DMS 273 treated with DMSO at 0.1 percent for 48 hours (cell line): ENCODE data around the gene RELN.

Experiments used
- DNase-seq: peaks from one replicate; lab custom pipeline; 2025; lab: John Stamatoyannopoulos, UW

Gene RELN

DNA sequence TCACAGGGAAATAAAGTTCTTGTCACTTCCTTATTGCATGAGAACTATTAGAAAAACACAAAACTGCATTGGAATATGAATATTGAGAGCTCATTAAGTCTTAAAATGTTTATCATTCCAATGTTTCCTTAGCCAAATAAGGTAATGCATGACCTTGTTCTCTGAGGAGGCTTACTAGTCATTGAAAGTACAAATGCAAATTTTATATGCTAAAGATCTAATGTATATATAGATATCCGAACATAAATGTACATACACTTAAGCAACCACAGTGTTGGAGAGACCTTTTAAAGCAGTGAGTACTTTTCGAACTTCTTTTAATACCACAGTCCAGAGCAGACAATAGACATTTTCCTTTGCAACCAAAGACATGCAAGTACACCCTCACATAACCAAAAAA, 96.1 kb downstream of the RELN start:
- DNase-seq, result no peak

DNA sequence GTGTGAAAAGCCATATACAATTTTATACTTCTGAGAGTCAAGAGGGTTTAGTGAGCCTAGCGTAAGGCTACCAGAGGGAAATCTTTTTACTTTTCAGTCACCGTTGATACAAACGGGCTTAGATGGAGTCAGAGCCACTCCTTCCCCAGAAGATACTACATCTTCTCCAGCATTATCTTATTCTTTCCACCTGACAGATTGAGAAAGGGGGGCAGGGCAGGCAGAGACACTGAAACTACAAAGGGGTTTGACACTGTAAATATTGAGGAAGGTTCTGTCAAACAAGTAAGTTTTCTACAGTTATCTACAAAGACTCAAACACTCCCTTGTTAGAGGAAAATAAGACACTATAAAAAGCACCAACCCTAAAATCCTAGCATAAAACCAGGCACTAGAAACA, 100.0 kb downstream of the RELN start:
- DNase-seq, result no peak

DNA sequence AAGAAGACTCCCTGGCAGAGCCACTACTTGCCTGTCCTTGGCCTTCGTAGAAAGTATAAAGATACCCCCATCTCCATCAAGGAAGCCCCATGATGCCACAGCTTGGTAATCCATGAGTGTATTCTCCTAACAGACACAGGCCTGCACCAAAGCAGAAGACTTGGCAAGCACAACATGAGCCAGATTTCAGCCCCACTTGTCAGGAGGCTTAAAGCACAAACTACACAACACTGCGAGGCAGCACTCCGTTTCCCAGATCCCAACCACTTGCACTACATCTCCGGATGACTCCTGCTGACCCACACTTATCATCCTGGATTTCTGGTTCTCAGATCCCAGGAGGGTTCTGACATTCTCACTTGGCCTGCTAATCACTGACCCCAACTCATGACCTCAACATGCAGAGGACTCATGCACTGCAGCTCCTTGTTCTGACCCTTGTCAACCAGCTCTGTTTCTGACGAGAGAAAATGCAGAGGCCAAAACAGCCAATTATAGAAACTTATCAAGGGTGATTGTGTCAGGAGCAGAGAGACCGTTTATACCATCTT, 100.8 kb downstream of the RELN start:
- DNase-seq, result no peak

- DNase-seq, result no peak
Observed at GRCh38 chr7:103887853-103888602, 101.4 kb downstream of the RELN start.

DNA sequence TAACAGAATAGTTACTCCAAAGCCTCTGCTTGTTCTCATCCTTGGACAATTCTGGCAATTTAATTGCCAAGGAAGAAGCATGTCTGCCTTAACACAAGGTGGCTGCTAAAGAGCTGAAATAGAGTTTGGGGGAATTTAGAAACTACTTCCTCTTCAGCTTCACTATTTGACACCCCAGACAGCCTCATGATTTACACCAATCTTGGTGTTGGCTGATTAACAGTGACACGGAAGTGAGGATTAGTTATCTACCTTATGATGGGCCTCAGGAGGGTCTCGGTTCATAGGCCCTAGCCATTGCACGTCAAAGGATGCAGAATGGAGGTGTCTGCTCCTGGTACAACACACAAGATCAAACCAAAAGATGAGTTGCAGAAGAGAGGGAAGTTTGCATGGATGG, 102.4 kb downstream of the RELN start:
- no peak for DNase-seq

- DNase-seq, result no peak
Observed at GRCh38 chr7:103879928-103880600, 109.4 kb downstream of the RELN start.

- DNase-seq, result no peak
Observed at GRCh38 chr7:103879411-103879810, 110.0 kb downstream of the RELN start.

DNA sequence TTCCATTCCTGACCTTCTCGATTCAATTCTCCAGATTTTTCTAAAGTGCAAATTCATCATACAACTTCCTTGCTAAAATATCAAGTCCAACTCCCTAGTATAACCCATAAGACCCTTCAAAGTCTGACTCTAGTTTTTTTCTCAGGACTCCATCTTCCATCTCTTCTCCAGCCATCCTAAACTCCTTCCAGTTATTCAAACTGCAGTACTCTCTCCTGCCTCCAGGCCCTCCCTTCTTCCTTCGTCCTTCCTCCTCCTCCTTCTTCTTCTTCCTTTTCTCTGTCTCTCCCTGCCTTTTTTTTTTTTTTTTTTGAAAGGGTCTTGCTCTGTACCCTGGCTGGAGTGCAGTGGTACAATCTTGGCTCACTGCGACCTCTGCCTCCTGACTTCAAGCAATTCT, 111.9 kb downstream of the RELN start:
- DNase-seq, result no peak

DNA sequence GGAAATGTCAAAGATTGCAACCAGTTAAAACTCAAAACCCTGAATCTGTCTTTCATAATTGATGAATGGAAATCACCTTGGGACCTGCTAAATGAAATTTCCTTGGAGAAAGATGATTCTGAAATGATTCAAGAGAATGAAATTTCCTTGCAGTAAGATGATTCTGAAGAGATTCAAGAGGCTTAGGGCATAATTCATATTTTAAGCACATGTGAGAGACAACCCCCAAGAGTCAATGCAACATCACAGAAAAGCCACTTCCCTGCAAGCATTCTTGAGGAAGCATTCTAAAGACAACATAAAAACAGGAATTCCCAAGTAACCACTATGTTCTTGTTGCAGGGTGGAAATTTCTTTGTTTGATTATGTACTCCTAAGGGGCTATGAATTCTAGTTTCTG, 113.7 kb downstream of the RELN start:
- no peak for DNase-seq

GRCh38 chr7:103871473-103871872, 118.0 kb downstream of the RELN start:
- DNase-seq, result no peak

- DNase-seq, result no peak
Observed at GRCh38 chr7:103870664-103871063, 118.8 kb downstream of the RELN start.

DNA sequence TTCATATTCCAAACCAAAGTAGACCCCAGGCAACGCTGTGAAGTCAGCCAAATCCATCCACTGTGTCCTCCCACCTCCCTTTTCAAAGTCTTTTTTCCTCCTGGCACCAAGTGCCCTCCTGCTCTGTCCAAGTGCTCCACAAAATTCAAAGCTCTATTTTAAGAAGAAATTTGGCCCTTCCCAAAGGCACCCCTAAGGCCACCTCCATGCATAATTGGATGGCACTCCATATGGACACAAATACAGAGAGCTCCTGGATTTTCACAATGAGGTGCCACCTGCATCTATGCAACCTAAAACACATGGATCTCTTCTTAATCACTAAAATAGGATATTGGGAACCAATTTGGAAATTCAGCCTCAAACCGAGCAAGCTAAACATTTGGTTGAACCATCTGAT, 121.6 kb downstream of the RELN start:
- DNase-seq, result no peak

GRCh38 chr7:103866919-103867318, 122.5 kb downstream of the RELN start:
- no peak for DNase-seq

DNA sequence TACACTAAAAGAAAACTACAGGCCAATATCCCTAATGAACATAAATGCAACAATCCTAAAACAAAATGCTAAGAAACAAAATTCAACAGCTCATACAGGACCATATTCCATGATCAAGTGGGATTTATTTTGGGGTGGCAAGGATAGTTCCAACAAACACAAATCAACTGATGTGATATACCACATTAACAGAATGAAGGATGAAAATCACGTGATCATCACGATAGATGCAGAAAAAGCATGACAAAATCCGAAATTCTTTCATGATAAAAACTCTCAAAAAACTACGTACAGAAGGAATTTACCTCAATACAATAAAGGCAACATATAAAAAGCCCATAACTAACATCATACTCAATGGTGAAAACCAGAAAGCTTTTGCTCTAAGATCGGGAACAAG, 124.0 kb downstream of the RELN start:
- no peak for DNase-seq

- DNase-seq, result no peak
Observed at GRCh38 chr7:103862302-103863035, 127.0 kb downstream of the RELN start.

GRCh38 chr7:103859709-103860108, 129.7 kb downstream of the RELN start:
- no peak for DNase-seq

- peak; percentile 80 for DNase-seq
Observed at GRCh38 chr7:103857435-103857834, 132.0 kb downstream of the RELN start.

- DNase-seq, result peak; percentile 57
Observed at GRCh38 chr7:103856929-103857328, 132.5 kb downstream of the RELN start.

GRCh38 chr7:103855671-103856070, 133.8 kb downstream of the RELN start:
- no peak for DNase-seq

DNA sequence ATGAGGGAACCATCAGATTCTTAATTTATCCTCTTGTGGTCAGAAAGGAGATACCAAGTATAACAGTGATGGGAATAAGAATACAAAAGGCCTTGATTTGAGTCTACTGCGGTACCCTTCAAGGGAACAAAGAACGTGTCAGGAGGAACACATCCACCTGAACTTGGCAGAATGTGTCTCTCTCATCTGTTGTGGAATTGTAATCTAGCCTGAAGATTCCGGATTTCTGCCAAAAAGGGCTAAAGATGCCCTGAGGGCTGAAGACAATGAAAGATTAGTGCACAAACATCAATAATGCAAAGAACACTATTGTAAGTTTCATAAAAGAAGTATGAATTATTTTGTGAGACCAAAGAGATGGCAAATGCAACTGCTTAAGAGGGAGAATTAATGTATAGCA, 134.8 kb downstream of the RELN start:
- DNase-seq, result no peak

DNA sequence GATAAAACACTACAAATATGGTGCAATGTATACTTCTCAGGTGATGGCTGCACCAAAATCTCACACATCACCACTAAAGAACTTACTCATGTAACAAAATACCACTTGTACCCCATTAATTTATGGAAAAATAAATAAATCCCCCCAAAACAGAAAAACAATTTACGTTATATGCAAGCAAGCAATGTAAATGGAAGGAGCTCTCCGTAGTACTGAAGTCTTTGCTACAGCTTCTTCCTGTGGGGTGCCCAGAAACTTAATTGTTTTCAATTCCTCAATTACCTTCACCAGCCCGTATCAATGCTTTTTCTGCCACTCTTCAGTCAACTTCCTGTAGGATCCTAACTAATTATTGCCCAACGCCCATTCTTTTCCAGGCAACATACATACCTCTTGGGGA, 138.1 kb downstream of the RELN start:
- DNase-seq, result no peak

- no peak for DNase-seq
Observed at GRCh38 chr7:103843689-103844480, 145.6 kb downstream of the RELN start.
